Transverse colon (tissue), 4 donors: ENCODE results near the gene MUC4. TPM values are rescaled to one million over a fixed set of nuclear protein-coding genes. Genes with fewer than 3 reads are reported as not detected.
"Not testable (repeated sequence)": the region's sequence is repeated elsewhere in the genome, so short reads cannot be mapped to it uniquely, and the experiment has no call there.

ENCODE experiments used
- DNase-seq: peaks from one replicate; pipeline ENCODE4 v3.0.0-alpha.2; 2019
- H3K27ac ChIP-seq, 4 donors: fragments of 200-600 bp; sonication (generic); 2 replicates each; pipeline ENCODE4 v1.5.1; 2016 to 2018; ENCODE audit warnings: inconsistent platforms in 4 of 4
- H3K27me3 ChIP-seq: fragments of 200-600 bp; sonication (generic); 2 replicates; pipeline ENCODE4 v1.5.1; 2017; ENCODE audit warnings: inconsistent platforms
- H3K36me3 ChIP-seq, 4 donors: fragments of 200-600 bp; sonication (generic); 2 replicates each; pipeline ENCODE4 v1.5.1; 2017 to 2019; ENCODE audit warnings: inconsistent platforms in 4 of 4
- H3K4me1 ChIP-seq, 4 donors: fragments of 200-600 bp; sonication (generic); 2 replicates each; pipeline ENCODE4 v1.5.1; 2017 to 2020; ENCODE audit warnings: inconsistent platforms in 4 of 4
- H3K4me3 ChIP-seq, 4 donors: fragments of 200-600 bp; sonication (generic); 1 replicate in 1 of 4; 2 replicates in 3 of 4; pipeline versions ENCODE4 v1.5.1 to v1.6.1; 2017 to 2019; ENCODE audit warnings: inconsistent platforms in 4 of 4
- H3K9me3 ChIP-seq, 2 donors: fragments of 200-600 bp; sonication (generic); 2 replicates each; pipeline ENCODE4 v1.5.1; 2017 to 2019; ENCODE audit warnings: inconsistent platforms in 2 of 2
- CTCF ChIP-seq, 5 experiments: fragments of 200-600 bp in 3 of 5; fragments of 450-650 bp in 2 of 5; sonication (generic) in 3 of 5; IDR thresholded peaks; 1 replicate in 2 of 5; 2 replicates in 3 of 5; pipeline ENCODE4 v1.5.1; 2016 to 2017; ENCODE audit warnings: antibody characterized with exemption in 5 of 5, inconsistent platforms in 3 of 5, mild to moderate bottlenecking in 2 of 5, moderate library complexity in 1 of 5
- EP300 ChIP-seq: sonication (generic); formaldehyde crosslinking; IDR thresholded peaks from one replicate; pipeline ENCODE4 v1.6.1; 2017; ENCODE audit warnings: antibody characterized with exemption, low read depth
- POLR2A ChIP-seq: fragments of 450-650 bp; IDR thresholded peaks from one replicate; pipeline ENCODE4 v1.6.1; 2016; ENCODE audit warnings: antibody characterized with exemption, mild to moderate bottlenecking, moderate library complexity
- POLR2AphosphoS5 ChIP-seq, 3 donors: sonication (generic); formaldehyde crosslinking; IDR thresholded peaks; one replicate each; pipeline ENCODE4 v1.6.1; 2016; ENCODE audit warnings: antibody characterized with exemption in 3 of 3
- WGBS, 2 donors: methylation state at CpG; one replicate each; pipeline ENCODE4 v1.1.5; 2018; ENCODE audit warnings: low coverage in 1 of 2; 5-methylcytosine and 5-hydroxymethylcytosine counted together
- in situ Hi-C, 4 donors: fragments of 200-750 bp; cut with MboI; loops; one replicate each; pipeline versions ENCODE4 v1.15.0 to v1.15.1; 2017; ENCODE audit warnings: low sequenced_read_pairs in 3 of 4, low pct_ligation_motif_present in 1 of 4, low pct_unique_long_range_greater_than_20kb in 1 of 4
- intact Hi-C: fragments of 100-400 bp; cut with DNase I; formaldehyde crosslinking; loops from one replicate; pipeline ENCODE4 v1.15.1; 2023; ENCODE audit warnings: low total_unique reads
- total RNA-seq, 4 donors: library from RNA; depleted of rRNA; stranded (reverse); fragments of >200 nt; gene quantifications; one replicate each; pipeline ENCODE4 v1.1.0, GENCODE V29; 2016

MUC4 gene
- total RNA-seq, 4 donors from 2014 or later: 111 to 354 (median 170) TPM

GRCh38 chr3:195774917-195775316, 36.8 kb downstream of the MUC4 start:
- Histone ChIP-seq H3K4me1 (no peaks in the 10 kb centered on the region), H3K9me3 (no peaks in the 10 kb centered on the region), H3K27ac (no peak overlapping the region), H3K4me3 (no peak overlapping the region), H3K27me3 (no peaks in the 10 kb centered on the region), H3K36me3 (no peaks in the 10 kb centered on the region)
- WGBS, 2 donors: 56% methylated on average over 13 of the region's 13 CpGs; no CpG with 5 or more reads in 1 of the 2 donors
- in situ Hi-C loops: no loop called here
- TF ChIP-seq CTCF (IDR thresholded peaks at IDR 0.05) (peak in 4 of 5 experiments; percentile 33 to 53 (median 40)), POLR2AphosphoS5 (IDR thresholded peaks at IDR 0.05) (no peak)
- intact Hi-C loops: no loop called here
- DNase-seq: peak; percentile 22

GRCh38 chr3:195773956-195774537, 37.7 kb downstream of the MUC4 start:
- Histone ChIP-seq H3K27ac (no peak overlapping the region), H3K36me3 (no peaks in the 10 kb centered on the region), H3K9me3 (no peaks in the 10 kb centered on the region), H3K27me3 (no peaks in the 10 kb centered on the region), H3K4me3 (no peak overlapping the region), H3K4me1 (no peaks in the 10 kb centered on the region)
- no peak for DNase-seq
- intact Hi-C loops: no loop called here
- in situ Hi-C loops: no loop called here
- TF ChIP-seq CTCF (IDR thresholded peaks at IDR 0.05): no peak
- TF ChIP-seq EP300: no peak
- no peak for TF ChIP-seq POLR2A
- 83% methylated on average over 22 of the region's 23 CpGs; no CpG with 5 or more reads in 1 of the 2 donors for WGBS, 2 donors

GRCh38 chr3:195771646-195772300, 40.0 kb downstream of the MUC4 start:
- no peak for DNase-seq
- intact Hi-C loops: no loop called here

GRCh38 chr3:195770841-195771645, 40.7 kb downstream of the MUC4 start:
- in situ Hi-C loops, H3K4me3 ChIP-seq, DNase-seq, intact Hi-C loops, H3K9me3 ChIP-seq, H3K27me3 ChIP-seq, H3K4me1 ChIP-seq, H3K36me3 ChIP-seq, H3K27ac ChIP-seq: not testable (repeated sequence)
- WGBS, 2 donors: 93% methylated on average over 23 of the region's 28 CpGs; no CpG with 5 or more reads in 1 of the 2 donors

More at GRCh38 chr3:195771646-195772300, 40.0 kb downstream of the MUC4 start:
- Histone ChIP-seq H3K9me3 (no peaks in the 10 kb centered on the region), H3K4me3 (no peak overlapping the region), H3K36me3 (no peaks in the 10 kb centered on the region), H3K4me1 (no peaks in the 10 kb centered on the region), H3K27ac (no peak overlapping the region), H3K27me3 (no peaks in the 10 kb centered on the region)
- 77% methylated on average over 14 of the region's 14 CpGs; no CpG with 5 or more reads in 1 of the 2 donors for WGBS, 2 donors
- no peak for TF ChIP-seq EP300
- in situ Hi-C loops: no loop called here

GRCh38 chr3:195770081-195770840, 41.5 kb downstream of the MUC4 start:
- no peaks in the 10 kb centered on the region for H3K4me1 ChIP-seq
- 60 to 77% methylated on average over 1 to 16 of the region's 16 CpGs for WGBS, 2 donors
- DNase-seq: no peak

More at GRCh38 chr3:195770081-195770840, 41.5 kb downstream of the MUC4 start:
- Histone ChIP-seq H3K9me3 (no peaks in the 10 kb centered on the region), H3K27ac (no peak overlapping the region), H3K36me3 (no peaks in the 10 kb centered on the region), H3K27me3 (no peaks in the 10 kb centered on the region), H3K4me3 (no peak overlapping the region)
- in situ Hi-C loops (no loop called here), intact Hi-C loops (no loop called here)
- TF ChIP-seq POLR2AphosphoS5 (IDR thresholded peaks at IDR 0.05): no peak
- TF ChIP-seq EP300: no peak
- no peak for TF ChIP-seq CTCF (IDR thresholded peaks at IDR 0.05)
- TF ChIP-seq POLR2A: no peak
